Measurements from ENCODE around the gene TMEM205. TPM values are rescaled to one million over a fixed set of nuclear protein-coding genes. Genes with fewer than 3 reads are reported as not detected.

TMEM205 gene
- total RNA-seq, 2 experiments from 2014 or later: 39.9 to 58.9 TPM

- ChIA-PET POLR2A (interaction anchor here (1.4 kb wide), 1 partner anchor 32 kb away, joined by 4 read pairs; no protein-coding TSS in a partner anchor), CTCF (ENCODE audit: unreplicated experiment) (no interaction called here)
- Histone ChIP-seq H2AFZ (ENCODE audit: low read length) (no peak overlapping the region), H3K79me2 (ENCODE audit: insufficient read depth, low read depth, low read length) (no peaks in the 10 kb centered on the region), H3K27ac (ENCODE audit: low read depth, low read length, poor library complexity, severe bottlenecking) (no peak overlapping the region), H3K36me3 (ENCODE audit: insufficient read depth, low read length) (no peaks in the 10 kb centered on the region), H3K4me3 (ENCODE audit: low read depth, low read length, poor library complexity, severe bottlenecking) (no peak overlapping the region), H3K4me2 (ENCODE audit: low read length) (no peak overlapping the region), H3K9me3 (ENCODE audit: low read length) (no peaks in the 10 kb centered on the region), H3K4me1 (ENCODE audit: insufficient read depth, low read length, poor library complexity, severe bottlenecking) (peaks cover 13% of the 10 kb centered on the region), H4K20me1 (ENCODE audit: insufficient read depth, low read length) (no peaks in the 10 kb centered on the region), H3K9me2 (ENCODE audit: insufficient read depth, low read length) (no peaks in the 10 kb centered on the region)
- no peak for DNase-seq (ENCODE audit: low spot score)
- TF ChIP-seq EZH2phosphoT487 (IDR thresholded peaks at IDR 0.05; ENCODE audit: borderline replicate concordance, low read depth, low read length) (no peak), CTCF (conservative IDR thresholded peaks at IDR 0.05; ENCODE audit: low read length) (no peak)
- intact Hi-C loops (cut with micrococcal nuclease; ENCODE audit: unreplicated experiment): no loop called here
- BruUV-seq (replicated peaks): no TSS peak
Observed at GRCh38 chr19:11390359-11390758, 44.3 kb upstream of the TMEM205 start.

GRCh38 chr19:11387162-11388034 lies 41.3 kb upstream of the TMEM205 start:
- Histone ChIP-seq H4K20me1 (ENCODE audit: insufficient read depth, low read length) (no peaks in the 10 kb centered on the region), H3K9me2 (ENCODE audit: insufficient read depth, low read length) (no peaks in the 10 kb centered on the region), H3K79me2 (ENCODE audit: insufficient read depth, low read depth, low read length) (no peaks in the 10 kb centered on the region), H3K9me3 (ENCODE audit: low read length) (no peaks in the 10 kb centered on the region), H2AFZ (ENCODE audit: low read length) (peak overlapping the region; percentile 91), H3K4me3 (ENCODE audit: low read depth, low read length, poor library complexity, severe bottlenecking) (peak overlapping the region; percentile 23), H3K4me2 (ENCODE audit: low read length) (peak overlapping the region; percentile 66), H3K36me3 (ENCODE audit: insufficient read depth, low read length) (no peaks in the 10 kb centered on the region), H3K27ac (ENCODE audit: low read depth, low read length, poor library complexity, severe bottlenecking) (peak overlapping the region; percentile 56), H3K4me1 (ENCODE audit: insufficient read depth, low read length, poor library complexity, severe bottlenecking) (peaks cover 34% of the 10 kb centered on the region)
- DNase-seq (ENCODE audit: low spot score): peak; percentile 65
- BruUV-seq (replicated peaks): no TSS peak
- no peak for TF ChIP-seq EZH2phosphoT487 (IDR thresholded peaks at IDR 0.05; ENCODE audit: borderline replicate concordance, low read depth, low read length)
- TF ChIP-seq CTCF (conservative IDR thresholded peaks at IDR 0.05; ENCODE audit: low read length): no peak
- POLR2A ChIA-PET: interaction anchor here (0.6 to 1.3 kb wide), 2 partner anchors 13 to 27 kb away, joined by 3 to 4 read pairs; partner anchors contain the start of gene SWSAP1
- CTCF ChIA-PET (ENCODE audit: unreplicated experiment): no interaction called here
- intact Hi-C loops (cut with micrococcal nuclease; ENCODE audit: unreplicated experiment): no loop called here

GRCh38 chr19:11384778-11385129 lies 38.7 kb upstream of the TMEM205 start:
- Histone ChIP-seq H3K79me2 (ENCODE audit: insufficient read depth, low read depth, low read length) (peaks cover 5% of the 10 kb centered on the region; the same call in 1 of the 2 replicates), H3K9me2 (ENCODE audit: insufficient read depth, low read length) (no peaks in the 10 kb centered on the region), H4K20me1 (ENCODE audit: insufficient read depth, low read length) (no peaks in the 10 kb centered on the region), H3K4me2 (ENCODE audit: low read length) (no peak overlapping the region), H3K4me1 (ENCODE audit: insufficient read depth, low read length, poor library complexity, severe bottlenecking) (peaks cover 49% of the 10 kb centered on the region), H3K36me3 (ENCODE audit: insufficient read depth, low read length) (no peaks in the 10 kb centered on the region), H3K27ac (ENCODE audit: low read depth, low read length, poor library complexity, severe bottlenecking) (no peak overlapping the region), H2AFZ (ENCODE audit: low read length) (no peak overlapping the region), H3K4me3 (ENCODE audit: low read depth, low read length, poor library complexity, severe bottlenecking) (no peak overlapping the region), H3K9me3 (ENCODE audit: low read length) (no peaks in the 10 kb centered on the region)
- intact Hi-C loops (cut with micrococcal nuclease; ENCODE audit: unreplicated experiment): no loop called here
- TF ChIP-seq EZH2phosphoT487 (IDR thresholded peaks at IDR 0.05; ENCODE audit: borderline replicate concordance, low read depth, low read length) (no peak), CTCF (conservative IDR thresholded peaks at IDR 0.05; ENCODE audit: low read length) (no peak)
- no TSS peak for BruUV-seq (replicated peaks)
- POLR2A ChIA-PET: interaction anchor here (0.6 to 2.2 kb wide), 3 partner anchors 85 to 1347 kb away, joined by 3 to 7 read pairs (median 4); no protein-coding TSS in a partner anchor
- DNase-seq (ENCODE audit: low spot score): no peak
- CTCF ChIA-PET (ENCODE audit: unreplicated experiment): no interaction called here
